SK-N-SH treated with all-trans-retinoic acid at 6 μM for 48 hours (cell line): ENCODE data around the gene DISP3.

ENCODE experiments used
- ARNTL ChIP-seq: fragments of 450-650 bp; formaldehyde crosslinking; IDR thresholded peaks from 2 replicates; pipeline ENCODE4 v1.5.0; 2020; ENCODE audit warnings: low read depth, mild to moderate bottlenecking, moderate library complexity, borderline replicate concordance
- CREB5 ChIP-seq: fragments of 250-450 bp; sonication (Bioruptor Pico); IDR thresholded peaks from 2 replicates; pipeline ENCODE4 v1.5.1; 2020; ENCODE audit warnings: low read depth, mild to moderate bottlenecking, moderate library complexity
- GLIS3 ChIP-seq: fragments of 250-450 bp; sonication (Bioruptor Pico); IDR thresholded peaks from 2 replicates; pipeline ENCODE4 v1.5.0; 2020; ENCODE audit warnings: mild to moderate bottlenecking, moderate library complexity
- PATZ1 ChIP-seq: fragments of 250-450 bp; sonication (Bioruptor Pico); IDR thresholded peaks from 2 replicates; pipeline ENCODE4 v1.8.0; 2020; ENCODE audit warnings: mild to moderate bottlenecking, moderate library complexity, borderline replicate concordance
- RARB ChIP-seq: fragments of 250-450 bp; sonication (Bioruptor Pico); IDR thresholded peaks from 2 replicates; pipeline ENCODE4 v1.8.0; 2021; ENCODE audit warnings: mild to moderate bottlenecking, moderate library complexity
- SNAI2 ChIP-seq: fragments of 250-450 bp; sonication (Bioruptor Pico); IDR thresholded peaks from 2 replicates; pipeline ENCODE4 v1.5.0; 2020; ENCODE audit warnings: mild to moderate bottlenecking, moderate library complexity
- TCF4 ChIP-seq: fragments of 250-450 bp; sonication (Bioruptor Pico); IDR thresholded peaks from 2 replicates; pipeline ENCODE4 v1.8.0; 2021; ENCODE audit warnings: mild to moderate bottlenecking, moderate library complexity, borderline replicate concordance
- ZC3H10 ChIP-seq: fragments of 250-450 bp; sonication (Bioruptor Pico); IDR thresholded peaks from 2 replicates; pipeline ENCODE4 v1.5.1; 2021; ENCODE audit warnings: mild to moderate bottlenecking, moderate library complexity
- ZFP3 ChIP-seq: fragments of 250-450 bp; sonication (Bioruptor Pico); IDR thresholded peaks from 2 replicates; pipeline ENCODE4 v1.5.0; 2020; ENCODE audit warnings: mild to moderate bottlenecking, moderate library complexity
- ZFP30 ChIP-seq: fragments of 450-650 bp; formaldehyde crosslinking; IDR thresholded peaks from 2 replicates; pipeline ENCODE4 v1.5.0; 2022; ENCODE audit warnings: mild to moderate bottlenecking, moderate library complexity
- ZNF565 ChIP-seq: fragments of 450-650 bp; formaldehyde crosslinking; conservative IDR thresholded peaks from 2 replicates; pipeline ENCODE4 v1.5.0; 2020; ENCODE audit warnings: low read depth, mild to moderate bottlenecking, moderate library complexity

- TF ChIP-seq ZFP3 (no peak), ARNTL (CRISPR knock-in tag) (no peak), TCF4 (CRISPR knock-in tag) (no peak), RARB (CRISPR knock-in tag) (no peak), PATZ1 (no peak), ZFP30 (no peak), SNAI2 (no peak), ZC3H10 (CRISPR knock-in tag) (no peak), GLIS3 (CRISPR knock-in tag) (no peak), ZNF565 (CRISPR knock-in tag) (no peak), CREB5 (CRISPR knock-in tag) (no peak)
These were observed 52.4 kb downstream of the DISP3 start for GRCh38 chr1:11531314-11531870.
